Spleen (tissue), 11 donors: ENCODE data around the gene NHEJ1. TPM values are rescaled to one million over a fixed set of nuclear protein-coding genes. Genes with fewer than 3 reads are reported as not detected.

ENCODE experiments used
- DNase-seq: peaks from one replicate; pipeline ENCODE4 v3.0.0-alpha.2; 2020
- H3K27ac ChIP-seq, 8 donors: fragments of 200-600 bp; sonication (generic) in 7 of 8; 1 replicate in 4 of 8; 2 replicates in 4 of 8; pipeline versions ENCODE4 v1.5.0 to v1.8.0; 2016 to 2021; ENCODE audit warnings: inconsistent platforms in 4 of 8, mild to moderate bottlenecking in 4 of 8, moderate library complexity in 1 of 8
- H3K27me3 ChIP-seq, 7 donors: fragments of 200-600 bp; sonication (generic) in 6 of 7; replicated peaks in 1 of 7; 1 replicate in 4 of 7; 2 replicates in 3 of 7; pipeline versions ENCODE4 v1.5.0 to v1.8.0; 2016 to 2021; ENCODE audit warnings: inconsistent platforms in 3 of 7, mild to moderate bottlenecking in 1 of 7
- H3K36me3 ChIP-seq, 6 donors: fragments of 200-600 bp; sonication (generic) in 5 of 6; 1 replicate in 4 of 6; 2 replicates in 2 of 6; pipeline versions ENCODE4 v1.5.0 to v1.8.0; 2016 to 2021; ENCODE audit warnings: inconsistent platforms in 2 of 6
- H3K4me1 ChIP-seq, 6 donors: fragments of 200-600 bp; sonication (generic) in 5 of 6; 1 replicate in 3 of 6; 2 replicates in 3 of 6; pipeline versions ENCODE4 v1.5.0 to v1.8.0; 2016 to 2021; ENCODE audit warnings: inconsistent platforms in 3 of 6
- H3K4me3 ChIP-seq, 8 donors: fragments of 200-600 bp; sonication (generic) in 7 of 8; 1 replicate in 4 of 8; 2 replicates in 4 of 8; pipeline versions ENCODE4 v1.5.0 to v1.8.0; 2016 to 2021; ENCODE audit warnings: inconsistent platforms in 4 of 8, mild to moderate bottlenecking in 4 of 8, moderate library complexity in 2 of 8
- H3K9me3 ChIP-seq, 8 donors: fragments of 200-600 bp; sonication (generic) in 7 of 8; 1 replicate in 4 of 8; 2 replicates in 4 of 8; pipeline versions ENCODE4 v1.5.0 to v1.8.0; 2016 to 2021; ENCODE audit warnings: inconsistent platforms in 4 of 8
- POLR2A ChIP-seq, 3 donors: fragments of 450-650 bp; IDR thresholded peaks; one replicate each; pipeline ENCODE4 v1.5.1; 2017; ENCODE audit warnings: antibody characterized with exemption in 3 of 3, mild to moderate bottlenecking in 1 of 3
- POLR2AphosphoS5 ChIP-seq, 3 donors: sonication (generic); formaldehyde crosslinking; IDR thresholded peaks; one replicate each; pipeline ENCODE4 v1.5.1; 2017; ENCODE audit warnings: antibody characterized with exemption in 3 of 3
- WGBS, 5 donors: extraction: QIAGEN DNeasy Blood & Tissue Kit in 3 of 5; methylation state at CpG; one replicate each; pipeline versions ENCODE4 v1.1.5 to v1.1.7; 2013 to 2018; 5-methylcytosine and 5-hydroxymethylcytosine counted together
- intact Hi-C: fragments of 100-400 bp; cut with DNase I; formaldehyde crosslinking; loops from one replicate; pipeline ENCODE4 v1.15.0; 2023; ENCODE audit warnings: low total_unique reads
- polyA plus RNA-seq, 3 donors: library from polyadenylated mRNA; stranded (reverse); fragments of 200-250 nt; gene quantifications; one replicate each; pipeline ENCODE4 v1.2.1, GENCODE V29; 2013
- total RNA-seq, 7 donors: library from RNA; depleted of rRNA in 3 of 7; stranded (reverse); fragments of >200 nt in 3 of 7; fragmentation: NEBNext Ultra II Directional in 4 of 7; extraction: Animal tissue kit (Norgen Biotek cat#: 25700) in 4 of 7; gene quantifications; one replicate each; pipeline versions ENCODE4 v1.1.0 to v1.2.1, GENCODE V29; 2016 to 2021
- TF ChIP-seq, protein P1 (sequence below), 11 experiments: fragments of 200-600 bp in 7 of 11; fragments of 450-650 bp in 4 of 11; sonication (generic) in 4 of 11; IDR thresholded peaks in 8 of 11; conservative IDR thresholded peaks in 3 of 11; 1 replicate in 7 of 11; 2 replicates in 4 of 11; pipeline versions ENCODE4 v1.4.0 to v1.8.0; 2016 to 2021; ENCODE audit warnings: antibody characterized with exemption in 11 of 11, inconsistent platforms in 4 of 11, mild to moderate bottlenecking in 1 of 11
- donor health status: healthy with polysubstance abuse.
- donor health status: DM: no; HTN: no; CAD: no; lungs with moderate emphysema.
- donor health status: DM: no; HTN: no; CAD: no.
- donor health status: Bipolar disorder and iron deficiency.
- donor health status: healthy.
- donor health status: DM: no; HTN: no; CAD: no.
- donor health status: DM: yes; HTN: yes; CAD: no.

Gene NHEJ1
- total and polyA plus RNA-seq, 10 donors = 5.5 to 25.9 (median 14.0) TPM

DNA sequence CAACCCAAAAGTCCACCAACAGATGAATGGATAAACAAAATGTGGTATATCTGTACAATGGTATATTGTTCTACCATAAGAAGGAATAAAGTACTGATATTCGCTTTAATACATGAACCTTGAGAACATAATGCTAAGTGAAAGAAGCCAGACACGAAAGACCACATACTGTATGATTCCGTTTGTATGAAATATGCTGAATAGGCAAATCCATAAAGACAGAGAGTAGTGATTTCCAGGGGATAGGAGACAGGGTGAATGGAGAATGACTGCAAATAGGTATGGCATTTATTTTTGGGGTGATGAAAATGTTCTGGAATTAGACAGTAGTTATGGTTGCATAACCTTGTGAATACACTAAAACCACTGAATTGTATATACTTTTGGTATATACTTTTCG, 71.3 kb downstream of the NHEJ1 start:
- intact Hi-C loops = no loop called here
- 93 to 98% (median 96%) methylated on average over 4 of the region's 4 CpGs for WGBS, 5 donors

DNA sequence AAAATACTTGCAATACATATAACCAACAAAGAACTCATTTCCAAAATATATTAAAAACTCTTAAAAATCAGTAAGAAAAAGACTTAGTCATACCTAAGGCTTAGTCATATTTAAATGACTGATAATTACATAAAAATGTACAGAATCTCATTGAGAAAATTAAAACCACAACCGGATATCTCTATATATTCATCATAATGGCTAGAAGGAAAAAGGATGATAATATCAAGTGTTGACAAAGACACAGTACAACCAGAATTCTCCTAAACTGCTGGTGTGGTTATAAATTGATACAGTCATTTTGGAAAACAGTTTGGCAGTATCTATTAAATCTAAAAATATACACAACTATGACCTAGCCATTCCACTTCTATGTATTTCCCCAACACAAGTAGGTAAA, 72.8 kb downstream of the NHEJ1 start:
- Histone ChIP-seq H3K9me3 (no peaks in the 10 kb centered on the region), H3K4me1 (peaks cover 0 to 36% (median 3%) of the 10 kb centered on the region in 6 donors), H3K27ac (no peak overlapping the region), H3K27me3 (no peaks in the 10 kb centered on the region), H3K36me3 (peaks cover 0 to 15% (median 0%) of the 10 kb centered on the region in 6 donors), H3K4me3 (no peak overlapping the region)
- TF ChIP-seq POLR2A (IDR thresholded peaks at IDR 0.05) = no peak
- TF ChIP-seq POLR2AphosphoS5 (IDR thresholded peaks at IDR 0.05) = no peak
- TF ChIP-seq, protein P1, sequence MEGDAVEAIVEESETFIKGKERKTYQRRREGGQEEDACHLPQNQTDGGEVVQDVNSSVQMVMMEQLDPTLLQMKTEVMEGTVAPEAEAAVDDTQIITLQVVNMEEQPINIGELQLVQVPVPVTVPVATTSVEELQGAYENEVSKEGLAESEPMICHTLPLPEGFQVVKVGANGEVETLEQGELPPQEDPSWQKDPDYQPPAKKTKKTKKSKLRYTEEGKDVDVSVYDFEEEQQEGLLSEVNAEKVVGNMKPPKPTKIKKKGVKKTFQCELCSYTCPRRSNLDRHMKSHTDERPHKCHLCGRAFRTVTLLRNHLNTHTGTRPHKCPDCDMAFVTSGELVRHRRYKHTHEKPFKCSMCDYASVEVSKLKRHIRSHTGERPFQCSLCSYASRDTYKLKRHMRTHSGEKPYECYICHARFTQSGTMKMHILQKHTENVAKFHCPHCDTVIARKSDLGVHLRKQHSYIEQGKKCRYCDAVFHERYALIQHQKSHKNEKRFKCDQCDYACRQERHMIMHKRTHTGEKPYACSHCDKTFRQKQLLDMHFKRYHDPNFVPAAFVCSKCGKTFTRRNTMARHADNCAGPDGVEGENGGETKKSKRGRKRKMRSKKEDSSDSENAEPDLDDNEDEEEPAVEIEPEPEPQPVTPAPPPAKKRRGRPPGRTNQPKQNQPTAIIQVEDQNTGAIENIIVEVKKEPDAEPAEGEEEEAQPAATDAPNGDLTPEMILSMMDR (IDR thresholded peaks at IDR 0.05 in 8 of 11, conservative IDR thresholded peaks at IDR 0.05 in 3 of 11) = no peak
- DNase-seq = no peak
- WGBS, 5 donors = 88 to 96% (median 93%) methylated on average over 1 of the region's 1 CpG
- intact Hi-C loops = no loop called here

More for the DNA sequence above, 71.3 kb downstream of the NHEJ1 start:
- no peaks in the 10 kb centered on the region for H3K9me3 ChIP-seq
- no peak for DNase-seq
- peaks cover 0 to 36% (median 4%) of the 10 kb centered on the region in 6 donors for H3K4me1 ChIP-seq
- H3K4me3 ChIP-seq = no peak overlapping the region
- H3K36me3 ChIP-seq = peaks cover 0 to 27% (median 0%) of the 10 kb centered on the region in 6 donors
- no peak overlapping the region for H3K27ac ChIP-seq
- TF ChIP-seq POLR2A (IDR thresholded peaks at IDR 0.05) (no peak), POLR2AphosphoS5 (IDR thresholded peaks at IDR 0.05) (no peak)
- TF ChIP-seq, protein P1 (IDR thresholded peaks at IDR 0.05 in 8 of 11, conservative IDR thresholded peaks at IDR 0.05 in 3 of 11) = no peak
- no peaks in the 10 kb centered on the region for H3K27me3 ChIP-seq

DNA sequence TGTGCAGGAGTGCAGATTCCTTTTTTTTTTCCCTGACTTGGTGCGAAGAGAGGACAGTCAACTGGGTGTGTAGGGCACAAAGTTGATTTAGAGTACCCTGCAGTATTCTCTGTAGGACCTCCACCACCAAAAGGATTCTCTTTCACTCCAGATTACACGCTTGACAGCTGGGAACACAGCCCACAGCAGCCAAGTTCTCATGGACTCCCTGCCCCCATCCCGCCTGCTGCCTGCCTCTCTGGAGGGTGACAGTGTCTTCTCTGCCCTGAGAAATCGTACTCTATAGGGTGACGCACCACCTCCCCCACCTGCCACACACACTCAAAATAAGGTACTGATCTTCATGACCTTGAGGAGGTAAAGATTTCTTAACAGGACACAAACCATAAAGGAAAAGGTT, 73.3 kb downstream of the NHEJ1 start:
- DNase-seq = no peak
- Histone ChIP-seq H3K4me1 (peaks cover 0 to 38% (median 3%) of the 10 kb centered on the region in 6 donors), H3K4me3 (no peak overlapping the region), H3K27me3 (no peaks in the 10 kb centered on the region), H3K9me3 (no peaks in the 10 kb centered on the region), H3K36me3 (peaks cover 0 to 15% (median 0%) of the 10 kb centered on the region in 6 donors), H3K27ac (no peak overlapping the region)
- TF ChIP-seq POLR2AphosphoS5 (IDR thresholded peaks at IDR 0.05) (no peak), POLR2A (IDR thresholded peaks at IDR 0.05) (no peak)
- TF ChIP-seq, protein P1 (IDR thresholded peaks at IDR 0.05 in 8 of 11, conservative IDR thresholded peaks at IDR 0.05 in 3 of 11) = no peak
- 90 to 94% (median 91%) methylated on average over 5 of the region's 5 CpGs for WGBS, 5 donors
- intact Hi-C loops = no loop called here

DNA sequence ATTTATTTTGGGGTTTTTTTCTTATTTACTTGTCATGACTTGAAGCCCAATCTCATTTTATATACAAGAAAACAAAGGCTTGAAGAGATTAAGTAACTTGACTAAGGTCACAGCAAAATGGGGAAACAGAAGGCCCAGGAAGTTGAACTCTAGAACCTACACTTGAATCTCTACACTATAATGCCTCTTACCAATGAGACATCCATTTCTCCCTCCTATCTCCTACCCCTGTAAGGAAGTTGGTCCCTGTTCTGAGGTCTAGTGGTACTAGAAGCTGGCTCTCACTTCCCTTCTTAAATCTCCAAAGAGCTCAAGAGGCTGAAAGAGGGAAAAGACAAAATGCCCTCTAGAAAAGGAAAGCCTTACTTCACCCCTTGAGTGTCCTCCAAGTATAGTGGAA, 74.4 kb downstream of the NHEJ1 start:
- Histone ChIP-seq H3K27ac (no peak overlapping the region), H3K9me3 (no peaks in the 10 kb centered on the region), H3K36me3 (peaks cover 0 to 13% (median 0%) of the 10 kb centered on the region in 6 donors), H3K4me1 (peaks cover 0 to 47% (median 6%) of the 10 kb centered on the region in 6 donors), H3K4me3 (no peak overlapping the region), H3K27me3 (no peaks in the 10 kb centered on the region)
- TF ChIP-seq POLR2A (IDR thresholded peaks at IDR 0.05) = no peak
- no peak for TF ChIP-seq POLR2AphosphoS5 (IDR thresholded peaks at IDR 0.05)
- TF ChIP-seq, protein P1 (IDR thresholded peaks at IDR 0.05 in 8 of 11, conservative IDR thresholded peaks at IDR 0.05 in 3 of 11) = no peak
- DNase-seq = no peak
- intact Hi-C loops = no loop called here
